Thymus (tissue), 11 donors: ENCODE data around the gene RCBTB2. TPM values are rescaled to one million over a fixed set of nuclear protein-coding genes. Genes with fewer than 3 reads are reported as not detected.

Experiments used
- DNase-seq, 9 donors: peaks; one replicate each; pipeline ENCODE4 v3.0.0-alpha.2; 2013; ENCODE audit warnings: low spot score in 9 of 9, low read depth in 6 of 9, missing footprints in 1 of 9
- H3K27ac ChIP-seq, 2 donors: one replicate each; pipeline ENCODE4 v1.5.1; 2013; ENCODE audit warnings: control low read depth in 1 of 2, low read depth in 1 of 2, low read length in 1 of 2, mild to moderate bottlenecking in 1 of 2, moderate library complexity in 1 of 2
- H3K27me3 ChIP-seq, 2 donors: one replicate each; pipeline ENCODE4 v1.5.1; 2013; ENCODE audit warnings: low read length in 1 of 2; ENCODE audit not compliant: control insufficient read depth in 2 of 2, insufficient read depth in 1 of 2
- H3K36me3 ChIP-seq, 2 donors: one replicate each; pipeline ENCODE4 v1.5.1; 2013; ENCODE audit warnings: low read length in 1 of 2, mild to moderate bottlenecking in 1 of 2, moderate library complexity in 1 of 2; ENCODE audit not compliant: control insufficient read depth in 2 of 2, insufficient read depth in 2 of 2
- H3K4me1 ChIP-seq, 2 donors: one replicate each; pipeline ENCODE4 v1.5.1; 2013; ENCODE audit warnings: low read length in 2 of 2; ENCODE audit not compliant: control insufficient read depth in 2 of 2, insufficient read depth in 2 of 2
- H3K4me3 ChIP-seq, 2 donors: one replicate each; pipeline ENCODE4 v1.5.1; 2013; ENCODE audit warnings: low read length in 2 of 2, control low read depth in 1 of 2, mild to moderate bottlenecking in 1 of 2
- H3K9me3 ChIP-seq, 2 donors: one replicate each; pipeline ENCODE4 v1.5.1; 2013; ENCODE audit warnings: low read length in 1 of 2, mild to moderate bottlenecking in 1 of 2; ENCODE audit not compliant: control insufficient read depth in 2 of 2, insufficient read depth in 1 of 2
- WGBS: extraction: QIAGEN DNeasy Blood & Tissue Kit; methylation state at CpG from one replicate; pipeline ENCODE4 v1.1.7; 2013; 5-methylcytosine and 5-hydroxymethylcytosine counted together
- polyA plus RNA-seq: library from polyadenylated mRNA; stranded (reverse); fragments of 200-250 nt; gene quantifications from one replicate; pipeline ENCODE4 v1.2.3, GENCODE V29; 2013
- total RNA-seq: library from RNA; stranded (reverse); fragments of 120-200 nt; gene quantifications from one replicate; pipeline ENCODE4 v1.2.4, GENCODE V29; 2013
- donor health status: healthy.

RCBTB2 gene
- total and polyA plus RNA-seq, 2 donors = 16.7 to 34.8 TPM

DNA sequence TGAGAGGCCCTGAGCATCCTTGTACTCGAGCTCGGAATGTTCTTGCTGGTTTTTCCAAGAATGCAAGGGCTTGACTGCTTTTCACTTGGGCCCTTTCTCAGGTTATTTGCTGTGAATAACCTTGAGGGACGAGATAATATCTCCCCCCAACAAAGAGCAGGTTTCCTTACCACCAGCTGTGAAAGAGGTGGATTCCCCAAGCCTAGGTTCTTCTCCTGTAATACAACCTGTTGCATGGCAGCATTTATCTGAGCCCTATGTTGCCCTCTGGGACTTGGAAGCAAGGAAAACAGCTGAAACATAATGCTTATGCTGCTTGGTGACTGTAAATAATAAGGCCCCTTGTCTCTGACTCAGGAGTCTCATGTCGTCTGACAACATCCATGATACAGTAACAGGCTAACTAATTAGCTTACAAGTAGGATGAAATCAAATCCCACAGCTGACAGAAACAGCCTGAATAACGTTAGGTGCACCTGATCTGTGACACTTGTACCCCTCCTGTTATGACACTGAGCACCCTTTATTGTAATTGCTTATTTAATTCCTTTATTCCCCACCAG lies 43.6 kb upstream of the RCBTB2 start:
- Histone ChIP-seq H3K27me3 (no peaks in the 10 kb centered on the region), H3K27ac (no peak overlapping the region), H3K4me3 (no peak overlapping the region), H3K4me1 (peaks cover 8 to 30% of the 10 kb centered on the region in 2 donors), H3K36me3 (no peaks in the 10 kb centered on the region), H3K9me3 (no peaks in the 10 kb centered on the region)
- 62% methylated on average over 5 of the region's 5 CpGs for WGBS
- DNase-seq = no peak

DNA sequence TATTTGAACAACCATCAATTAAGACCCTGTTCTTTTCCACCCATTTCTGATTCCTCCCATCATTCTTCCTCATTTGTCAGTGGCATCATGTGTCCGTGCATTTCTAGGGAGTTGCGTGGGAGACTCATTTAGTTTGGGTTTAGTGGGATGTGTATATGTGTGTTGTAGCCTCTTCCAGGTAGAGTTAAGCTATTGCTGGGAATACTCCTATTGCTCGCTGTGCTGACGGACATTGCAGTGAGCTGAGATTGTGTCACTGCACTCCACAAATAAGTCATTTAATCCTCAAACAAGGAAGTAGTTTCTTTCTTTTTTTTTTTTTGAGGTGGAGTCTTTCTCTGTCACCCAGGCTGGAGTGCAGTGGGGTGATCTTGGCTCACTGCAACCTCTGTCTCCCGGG lies 42.2 kb upstream of the RCBTB2 start:
- H3K27ac ChIP-seq = no peak overlapping the region
- 86% methylated on average over 5 of the region's 5 CpGs for WGBS
- H3K4me1 ChIP-seq = peaks cover 14 to 45% of the 10 kb centered on the region in 2 donors

DNA sequence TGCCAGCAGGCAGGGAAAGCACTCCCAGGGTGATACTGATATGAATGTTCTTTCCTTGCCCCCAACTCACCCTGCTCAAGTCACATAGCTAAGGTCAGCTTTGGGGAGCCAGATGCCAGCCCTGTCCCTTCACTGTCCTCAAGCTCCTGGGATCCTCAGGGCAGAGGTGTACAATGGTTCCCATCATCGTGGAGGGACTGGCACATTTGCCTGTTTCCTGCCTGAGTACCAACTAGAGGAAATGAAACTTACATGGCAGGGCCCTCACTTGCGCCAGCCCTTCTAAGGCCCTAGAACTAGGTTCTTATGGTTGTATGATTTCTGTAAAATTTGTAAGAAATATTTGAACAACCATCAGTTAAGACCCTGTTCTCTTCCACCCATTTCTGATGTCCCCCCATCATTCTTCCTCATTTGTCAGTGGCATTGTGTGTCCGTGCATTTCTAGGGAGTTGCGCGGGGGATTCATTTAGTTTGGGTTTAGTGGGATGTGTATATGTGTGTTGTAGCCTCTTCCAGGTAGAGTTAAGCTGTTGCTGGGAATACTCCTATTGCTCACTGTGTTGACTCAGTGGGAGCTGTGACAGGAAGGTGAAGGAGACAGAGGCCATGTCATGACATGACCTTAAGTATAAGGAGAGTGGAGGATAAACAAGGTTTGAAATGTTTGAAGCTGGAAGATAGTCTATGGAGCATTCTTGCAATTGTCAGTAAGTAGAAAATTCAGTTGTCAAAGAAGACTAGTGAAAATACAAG lies 41.3 kb upstream of the RCBTB2 start:
- Histone ChIP-seq H3K27ac (no peak overlapping the region), H3K4me3 (no peak overlapping the region), H3K27me3 (no peaks in the 10 kb centered on the region), H3K4me1 (peaks cover 10 to 44% of the 10 kb centered on the region in 2 donors), H3K36me3 (no peaks in the 10 kb centered on the region), H3K9me3 (no peaks in the 10 kb centered on the region)
- WGBS = 82% methylated on average over 5 of the region's 5 CpGs
- DNase-seq = no peak

More for the DNA sequence above, 42.2 kb upstream of the RCBTB2 start:
- no peaks in the 10 kb centered on the region for H3K27me3 ChIP-seq
- no peak for DNase-seq
- no peaks in the 10 kb centered on the region for H3K9me3 ChIP-seq
- H3K4me3 ChIP-seq = no peak overlapping the region
- no peaks in the 10 kb centered on the region for H3K36me3 ChIP-seq

DNA sequence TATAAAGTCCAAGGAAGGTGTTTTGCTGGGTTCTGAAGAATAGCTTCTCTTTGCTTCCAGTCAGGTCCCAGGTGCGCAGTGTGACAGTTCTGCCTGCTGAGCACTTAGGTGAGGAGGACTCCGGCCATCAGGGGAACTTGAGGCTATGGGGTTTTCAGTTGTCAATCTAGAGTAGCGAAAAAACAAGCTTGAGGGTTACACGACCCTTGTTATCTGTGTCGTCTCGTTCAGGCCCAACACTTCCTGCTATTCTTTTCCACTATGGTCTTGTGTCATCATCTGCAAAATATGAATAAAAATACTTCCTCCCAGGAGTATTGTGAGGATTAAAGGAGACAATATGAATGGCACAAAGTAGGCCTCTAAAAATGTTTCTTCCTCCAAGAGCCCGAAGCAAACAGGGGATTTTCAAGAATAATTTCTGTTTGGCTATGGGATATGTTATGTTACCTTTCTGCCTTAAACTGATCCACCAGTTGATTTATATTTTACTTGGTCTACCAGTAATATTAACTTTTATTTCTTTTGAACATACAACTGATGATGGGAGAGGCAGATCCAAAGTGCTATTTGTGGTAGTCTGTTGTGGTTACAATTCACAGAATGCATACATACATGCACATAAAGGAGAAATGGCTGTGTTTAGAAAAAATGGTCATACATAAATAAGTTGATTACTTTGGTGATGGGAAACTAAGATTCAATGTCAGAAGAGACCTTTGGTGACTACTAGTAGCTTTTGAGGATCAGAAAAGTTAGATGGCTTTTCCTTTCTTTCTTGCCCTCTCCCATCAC lies 40.5 kb upstream of the RCBTB2 start:
- peak overlapping the region in 1 of 2 donors; percentile 3 for H3K27ac ChIP-seq
- WGBS = 76% methylated on average over 7 of the region's 7 CpGs
- no peaks in the 10 kb centered on the region for H3K27me3 ChIP-seq

DNA sequence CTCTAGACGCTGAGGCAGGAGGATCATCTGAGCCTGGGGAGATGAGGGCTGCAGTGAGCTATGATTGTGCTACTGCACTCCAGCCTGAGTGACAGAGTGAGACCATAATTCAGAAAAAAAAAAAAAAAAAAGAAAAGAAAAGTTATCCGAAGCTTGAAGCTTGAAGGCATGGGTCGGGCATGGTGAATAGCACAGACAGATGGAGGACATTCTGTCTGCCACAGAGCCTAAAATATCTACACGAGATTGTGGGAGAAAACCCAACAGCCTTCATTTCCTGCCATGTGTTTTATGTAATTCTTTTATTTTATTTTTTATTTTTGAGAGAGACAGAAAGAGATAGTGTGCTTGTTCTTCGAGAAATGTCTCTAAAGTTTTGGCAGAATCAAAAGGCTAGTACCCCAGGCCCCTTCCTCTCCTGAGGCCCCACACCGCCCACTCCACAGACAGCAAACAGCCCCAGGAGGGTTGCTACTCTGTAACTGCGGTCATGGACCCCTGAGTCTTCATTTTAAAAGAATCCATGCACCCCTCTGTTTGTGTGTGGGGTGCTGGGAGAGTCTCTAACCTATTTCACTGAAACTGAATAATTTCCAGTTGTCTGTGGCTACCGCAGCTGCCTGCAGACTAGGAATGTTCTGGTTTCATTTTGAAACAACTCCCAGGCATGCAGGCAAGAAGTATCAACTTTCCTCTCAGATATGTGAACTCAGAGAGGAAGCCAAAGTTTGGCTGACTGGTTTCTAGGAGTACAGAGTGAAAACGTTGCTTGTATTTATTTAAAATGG lies 38.4 kb upstream of the RCBTB2 start:
- H3K4me3 ChIP-seq = no peak overlapping the region
- H3K27me3 ChIP-seq = no peaks in the 10 kb centered on the region
- H3K36me3 ChIP-seq = no peaks in the 10 kb centered on the region
- peak overlapping the region; percentile 76 to 89 for H3K27ac ChIP-seq
- H3K4me1 ChIP-seq = peaks cover 10 to 42% of the 10 kb centered on the region in 2 donors
- DNase-seq = peak in 1 of 9 donors; percentile 49
- no peaks in the 10 kb centered on the region for H3K9me3 ChIP-seq
- 17% methylated on average over 9 of the region's 9 CpGs for WGBS

More for the DNA sequence above, 40.5 kb upstream of the RCBTB2 start:
- Histone ChIP-seq H3K4me1 (peaks cover 10 to 46% of the 10 kb centered on the region in 2 donors), H3K4me3 (no peak overlapping the region), H3K36me3 (no peaks in the 10 kb centered on the region), H3K9me3 (no peaks in the 10 kb centered on the region)
- DNase-seq = no peak

DNA sequence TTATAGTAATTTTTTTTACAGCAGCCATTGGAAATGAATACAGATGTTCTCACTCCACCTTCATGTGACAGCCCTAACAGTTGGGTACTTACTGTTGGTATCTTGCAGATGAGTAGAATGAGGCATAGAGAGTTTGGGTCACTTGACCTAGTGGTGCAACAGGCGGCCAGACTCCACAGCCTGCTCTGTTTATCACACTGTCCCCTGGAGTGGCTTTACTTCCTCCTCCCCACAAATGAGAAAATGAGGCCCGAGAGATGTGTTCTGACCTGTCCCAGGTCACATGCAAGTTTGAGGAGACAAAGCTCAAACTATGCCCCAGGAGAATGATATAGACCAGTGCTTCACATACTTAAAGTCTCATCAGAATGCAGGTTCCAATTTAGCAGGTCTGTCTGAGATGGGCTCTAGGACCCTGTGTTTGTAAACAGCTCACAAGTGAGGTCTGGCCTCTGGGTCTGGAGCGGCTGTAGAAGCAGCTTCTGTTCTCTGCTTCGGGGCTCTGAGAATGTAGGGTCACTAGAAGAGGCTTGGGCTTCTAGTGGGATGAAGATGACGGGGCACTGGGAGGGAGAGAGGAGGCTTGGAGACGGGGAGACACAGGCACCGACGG lies 37.4 kb upstream of the RCBTB2 start:
- no peak overlapping the region for H3K4me3 ChIP-seq

DNA sequence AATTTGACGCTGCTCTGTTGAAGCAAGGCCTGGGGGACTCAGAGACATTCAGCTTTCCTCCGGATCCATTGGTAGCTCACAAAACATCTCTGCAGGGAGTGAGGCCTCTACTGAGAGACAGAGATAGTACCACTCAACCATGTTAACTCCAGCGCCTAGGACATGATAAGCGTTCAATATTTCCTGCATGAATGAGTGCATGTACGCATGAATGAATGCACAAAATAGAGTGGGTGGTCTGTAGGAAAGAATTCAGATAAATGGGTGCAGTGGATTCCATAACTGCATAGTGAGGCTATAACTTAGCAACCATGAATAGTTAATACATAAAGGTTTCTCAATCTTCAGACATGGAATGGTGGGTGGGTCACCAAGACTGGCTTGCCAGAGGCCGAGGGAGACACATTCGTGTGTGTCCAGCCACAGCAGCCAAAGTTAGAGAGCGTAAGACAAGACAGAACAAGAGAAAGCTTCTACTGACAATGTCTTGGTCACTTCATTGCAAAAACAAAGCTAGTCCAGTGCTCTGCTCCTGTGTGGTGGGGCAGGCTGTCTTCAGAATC lies 36.3 kb upstream of the RCBTB2 start:
- WGBS = 96% methylated on average over 8 of the region's 8 CpGs
- peak overlapping the region in 1 of 2 donors; percentile 33 for H3K27ac ChIP-seq
- DNase-seq = no peak
- H3K4me3 ChIP-seq = no peak overlapping the region
- H3K36me3 ChIP-seq = no peaks in the 10 kb centered on the region
- H3K4me1 ChIP-seq = peaks cover 10 to 40% of the 10 kb centered on the region in 2 donors
- no peaks in the 10 kb centered on the region for H3K27me3 ChIP-seq
- no peaks in the 10 kb centered on the region for H3K9me3 ChIP-seq

More for the DNA sequence above, 37.4 kb upstream of the RCBTB2 start:
- H3K27me3 ChIP-seq = no peaks in the 10 kb centered on the region
- DNase-seq = no peak
- no peaks in the 10 kb centered on the region for H3K36me3 ChIP-seq
- peaks cover 10 to 40% of the 10 kb centered on the region in 2 donors for H3K4me1 ChIP-seq
- WGBS = 93% methylated on average over 8 of the region's 8 CpGs
- H3K27ac ChIP-seq = peak overlapping the region; percentile 3 to 66
- H3K9me3 ChIP-seq = no peaks in the 10 kb centered on the region

DNA sequence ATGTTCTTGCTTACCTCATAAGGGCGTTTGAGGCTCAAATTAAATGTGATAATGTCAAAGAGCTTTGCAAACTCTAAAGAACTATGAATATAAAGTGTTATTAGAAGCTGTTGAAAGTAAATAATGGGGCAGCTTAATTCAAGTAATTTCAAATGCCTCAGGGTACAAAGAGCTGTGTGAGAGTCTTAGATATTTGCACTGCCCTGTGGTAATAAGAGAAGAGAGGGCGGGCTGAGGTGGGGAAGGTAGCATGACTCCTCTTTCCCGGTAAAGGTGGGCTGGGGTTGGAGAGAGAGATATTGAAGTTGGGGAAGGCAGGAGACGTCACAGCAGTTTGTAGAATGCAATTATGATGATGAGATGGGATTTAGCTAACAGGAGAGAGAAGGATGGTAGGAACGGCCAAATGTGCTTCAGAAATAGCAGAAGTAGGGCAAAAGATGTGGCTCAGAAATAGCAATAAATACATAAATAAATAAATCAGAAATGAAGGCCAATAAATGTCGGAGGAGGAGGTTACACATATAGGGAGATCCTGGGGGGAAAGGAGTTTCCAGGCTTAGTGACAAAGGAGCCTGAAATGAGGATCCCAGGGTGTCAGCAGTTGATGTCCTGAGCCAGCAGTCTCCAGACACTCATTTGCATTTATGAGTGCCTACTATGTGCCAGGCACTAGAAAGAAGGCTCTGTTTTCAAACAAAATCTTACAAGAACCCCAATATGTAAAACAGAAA lies 35.7 kb upstream of the RCBTB2 start:
- 94% methylated on average over 6 of the region's 6 CpGs for WGBS
- Histone ChIP-seq H3K4me1 (peaks cover 10 to 36% of the 10 kb centered on the region in 2 donors), H3K27ac (peak overlapping the region; percentile 44 to 46), H3K27me3 (no peaks in the 10 kb centered on the region), H3K4me3 (no peak overlapping the region), H3K36me3 (no peaks in the 10 kb centered on the region), H3K9me3 (no peaks in the 10 kb centered on the region)
- DNase-seq = no peak
